HG03521 (cell line): ENCODE data around the gene HLCS.

Source experiments
- ATAC-seq: cut with Tn5 transposase; IDR thresholded peaks from one replicate; pipeline ENCODE4 v1.9.1; 2021; ENCODE audit warnings: mild to moderate bottlenecking, moderate library complexity; ENCODE audit not compliant: unreplicated experiment

Gene HLCS

GRCh38 chr21:36749935-36750575 lies 216.4 kb downstream of the HLCS start:
- no peak for ATAC-seq

- ATAC-seq = no peak
Observed at GRCh38 chr21:36747815-36748383, 218.6 kb downstream of the HLCS start.

GRCh38 chr21:36747041-36747814 lies 219.2 kb downstream of the HLCS start:
- no peak for ATAC-seq

GRCh38 chr21:36745459-36745858 lies 221.0 kb downstream of the HLCS start:
- no peak for ATAC-seq

GRCh38 chr21:36744560-36745231 lies 221.8 kb downstream of the HLCS start:
- ATAC-seq = no peak

- ATAC-seq = no peak
Observed at GRCh38 chr21:36744190-36744559, 222.3 kb downstream of the HLCS start.

GRCh38 chr21:36743446-36743845 lies 223.0 kb downstream of the HLCS start:
- ATAC-seq = no peak

- ATAC-seq = no peak
Observed at GRCh38 chr21:36743008-36743407, 223.5 kb downstream of the HLCS start.

GRCh38 chr21:36741506-36741905 lies 225.0 kb downstream of the HLCS start:
- ATAC-seq = no peak

- ATAC-seq = no peak
Observed at GRCh38 chr21:36738489-36739126, 227.9 kb downstream of the HLCS start.

GRCh38 chr21:36735724-36736320 lies 230.6 kb downstream of the HLCS start:
- ATAC-seq = no peak

- ATAC-seq = no peak
Observed at GRCh38 chr21:36735201-36735515, 231.3 kb downstream of the HLCS start.

GRCh38 chr21:36734367-36735200 lies 231.9 kb downstream of the HLCS start:
- no peak for ATAC-seq

- ATAC-seq = no peak
Observed at GRCh38 chr21:36733857-36734256, 232.6 kb downstream of the HLCS start.

- ATAC-seq = no peak
Observed at GRCh38 chr21:36732761-36733160, 233.7 kb downstream of the HLCS start.

GRCh38 chr21:36732217-36732616 lies 234.3 kb downstream of the HLCS start:
- ATAC-seq = no peak

GRCh38 chr21:36730291-36731281 lies 235.9 kb downstream of the HLCS start:
- no peak for ATAC-seq

GRCh38 chr21:36729310-36729970 lies 237.0 kb downstream of the HLCS start:
- ATAC-seq = no peak
